ENCODE data around the gene GLIS1. TPM values are rescaled to one million over a fixed set of nuclear protein-coding genes. Genes with fewer than 3 reads are reported as not detected.

Gene GLIS1
- total RNA-seq, 1 donor: 2.9 TPM

DNA sequence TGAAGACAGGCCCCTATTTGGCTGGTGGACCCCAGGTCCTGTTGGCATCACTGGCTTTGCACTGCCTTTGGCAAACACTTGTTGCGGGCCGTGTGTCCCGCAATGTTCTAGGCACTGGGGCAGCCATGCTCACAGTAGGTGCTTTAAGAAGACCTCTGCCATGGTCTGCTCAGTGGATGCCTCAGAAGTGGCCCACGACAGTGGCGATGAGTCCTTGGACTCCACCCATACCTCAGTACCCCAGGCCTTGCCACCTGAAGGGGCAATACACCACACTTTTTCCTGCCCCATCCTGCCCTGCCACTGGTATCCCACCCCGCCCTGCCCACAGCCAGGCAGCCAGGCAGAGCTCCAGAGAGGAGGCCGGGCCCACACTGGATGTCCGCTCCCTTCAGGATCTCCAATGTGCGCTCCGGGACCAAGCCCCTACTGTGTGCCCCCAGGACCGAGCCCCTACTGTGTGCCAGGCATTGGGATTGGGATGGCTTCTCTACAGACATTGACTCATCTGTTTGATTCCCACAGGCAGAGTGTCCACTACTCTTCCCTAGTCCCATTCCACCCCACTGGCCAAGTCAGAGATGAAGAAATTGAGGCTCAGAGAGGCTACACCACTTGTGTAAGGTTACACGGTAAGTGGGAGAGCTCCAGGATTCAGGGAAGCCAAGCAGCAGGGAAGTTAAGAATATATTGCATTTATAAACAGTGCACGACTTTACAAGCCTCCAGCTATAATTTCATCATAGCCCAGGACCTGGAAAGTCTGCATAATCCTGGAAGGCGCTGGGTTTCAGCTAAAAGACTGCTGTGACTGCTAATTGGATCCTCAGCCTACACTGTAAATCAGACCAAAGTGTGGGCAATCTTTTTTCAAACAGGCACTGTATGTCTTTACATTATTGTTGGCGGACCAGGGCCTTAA, 178.1 kb downstream of the GLIS1 start:
- Histone ChIP-seq H3K36me3 (ENCODE audit: insufficient read depth, low read length) (no peaks in the 10 kb centered on the region), H3K4me3 (ENCODE audit: insufficient read depth, low read length) (no peak overlapping the region), H3K27ac (ENCODE audit: low read depth, low read length) (no peak overlapping the region), H3K27me3 (ENCODE audit: insufficient read depth, low read length) (peaks cover 2% of the 10 kb centered on the region), H3K79me2 (ENCODE audit: insufficient read depth, low read length) (no peaks in the 10 kb centered on the region), H4K20me1 (ENCODE audit: insufficient read depth, low read length) (peaks cover 64% of the 10 kb centered on the region), H2AFZ (ENCODE audit: low read length) (no peak overlapping the region), H3K4me2 (ENCODE audit: insufficient read depth, low read length) (no peak overlapping the region), H3K9me3 (ENCODE audit: low read depth, low read length) (no peaks in the 10 kb centered on the region), H3K4me1 (ENCODE audit: insufficient read depth, low read length) (no peaks in the 10 kb centered on the region)
- TF ChIP-seq, protein P1, sequence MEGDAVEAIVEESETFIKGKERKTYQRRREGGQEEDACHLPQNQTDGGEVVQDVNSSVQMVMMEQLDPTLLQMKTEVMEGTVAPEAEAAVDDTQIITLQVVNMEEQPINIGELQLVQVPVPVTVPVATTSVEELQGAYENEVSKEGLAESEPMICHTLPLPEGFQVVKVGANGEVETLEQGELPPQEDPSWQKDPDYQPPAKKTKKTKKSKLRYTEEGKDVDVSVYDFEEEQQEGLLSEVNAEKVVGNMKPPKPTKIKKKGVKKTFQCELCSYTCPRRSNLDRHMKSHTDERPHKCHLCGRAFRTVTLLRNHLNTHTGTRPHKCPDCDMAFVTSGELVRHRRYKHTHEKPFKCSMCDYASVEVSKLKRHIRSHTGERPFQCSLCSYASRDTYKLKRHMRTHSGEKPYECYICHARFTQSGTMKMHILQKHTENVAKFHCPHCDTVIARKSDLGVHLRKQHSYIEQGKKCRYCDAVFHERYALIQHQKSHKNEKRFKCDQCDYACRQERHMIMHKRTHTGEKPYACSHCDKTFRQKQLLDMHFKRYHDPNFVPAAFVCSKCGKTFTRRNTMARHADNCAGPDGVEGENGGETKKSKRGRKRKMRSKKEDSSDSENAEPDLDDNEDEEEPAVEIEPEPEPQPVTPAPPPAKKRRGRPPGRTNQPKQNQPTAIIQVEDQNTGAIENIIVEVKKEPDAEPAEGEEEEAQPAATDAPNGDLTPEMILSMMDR (IDR thresholded peaks at IDR 0.05; ENCODE audit: extremely low read depth, low read depth, low read length): no peak
- DNase-seq (ENCODE audit: insufficient read length, low spot score, missing footprints): no peak

DNA sequence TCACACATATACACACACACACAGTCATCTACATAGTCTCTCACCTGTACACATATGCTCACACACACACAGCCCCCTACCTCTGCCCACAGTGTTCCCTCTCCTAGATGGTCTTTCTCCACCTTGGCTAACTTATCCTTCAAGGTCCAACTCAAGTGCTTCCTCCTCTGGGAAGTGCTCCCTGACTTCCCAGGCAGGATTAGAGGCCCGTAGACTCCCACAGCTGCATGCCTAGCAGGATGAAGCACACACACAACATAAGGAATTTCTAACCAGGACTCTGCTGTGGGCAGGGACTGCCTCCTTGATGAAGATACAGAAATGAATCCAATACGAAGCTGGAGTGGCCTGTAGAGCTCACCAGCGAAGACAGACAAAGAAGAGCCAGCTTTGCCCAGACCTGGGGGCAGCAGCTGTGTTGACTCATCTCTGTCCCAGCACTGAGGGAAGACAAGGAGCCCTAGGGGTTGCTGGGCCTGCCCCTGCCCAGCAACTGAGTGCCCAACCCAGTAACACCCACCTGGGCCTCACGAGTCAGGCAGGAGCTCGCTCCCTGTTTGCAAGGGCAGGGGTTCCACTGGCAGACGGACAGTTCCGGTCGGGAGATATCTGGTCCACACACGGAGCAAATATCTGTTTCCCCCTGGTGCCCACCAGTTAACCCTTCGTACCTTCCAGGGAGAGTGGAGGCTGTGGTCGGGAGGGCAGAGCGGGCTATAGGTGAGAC, 178.9 kb downstream of the GLIS1 start:
- DNase-seq (ENCODE audit: insufficient read length, low spot score, missing footprints): no peak
- Histone ChIP-seq H3K4me1 (ENCODE audit: insufficient read depth, low read length) (no peaks in the 10 kb centered on the region), H3K4me3 (ENCODE audit: insufficient read depth, low read length) (no peak overlapping the region), H4K20me1 (ENCODE audit: insufficient read depth, low read length) (peaks cover 67% of the 10 kb centered on the region), H3K36me3 (ENCODE audit: insufficient read depth, low read length) (no peaks in the 10 kb centered on the region), H2AFZ (ENCODE audit: low read length) (no peak overlapping the region), H3K4me2 (ENCODE audit: insufficient read depth, low read length) (no peak overlapping the region), H3K9me3 (ENCODE audit: low read depth, low read length) (no peaks in the 10 kb centered on the region), H3K27me3 (ENCODE audit: insufficient read depth, low read length) (peaks cover 2% of the 10 kb centered on the region), H3K79me2 (ENCODE audit: insufficient read depth, low read length) (no peaks in the 10 kb centered on the region), H3K27ac (ENCODE audit: low read depth, low read length) (no peak overlapping the region)
- TF ChIP-seq, protein P1 (IDR thresholded peaks at IDR 0.05; ENCODE audit: extremely low read depth, low read depth, low read length): no peak

DNA sequence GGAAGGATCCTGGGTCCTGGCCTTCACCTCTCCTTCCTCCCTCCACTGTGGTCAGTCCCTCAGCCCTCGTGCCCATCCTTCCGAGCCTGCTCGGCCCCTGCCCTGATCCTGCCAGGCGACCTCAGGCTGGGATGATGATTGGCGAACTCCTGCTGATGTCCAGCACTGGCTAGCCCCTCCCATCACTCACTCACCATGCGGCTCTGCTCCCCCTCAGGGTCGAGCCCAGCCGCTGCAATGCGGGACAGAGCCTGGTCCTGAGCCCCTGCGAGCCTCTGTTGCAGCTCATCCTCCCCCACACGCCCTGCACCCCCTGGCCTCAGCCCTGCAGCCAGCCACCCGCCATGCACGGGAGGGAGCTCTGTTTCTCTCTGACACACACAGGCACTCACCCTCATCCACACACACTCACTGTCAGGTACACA, 179.6 kb downstream of the GLIS1 start:
- peaks cover 2% of the 10 kb centered on the region for H3K27me3 ChIP-seq (ENCODE audit: insufficient read depth, low read length)
- TF ChIP-seq, protein P1 (IDR thresholded peaks at IDR 0.05; ENCODE audit: extremely low read depth, low read depth, low read length): no peak
- H2AFZ ChIP-seq (ENCODE audit: low read length): no peak overlapping the region
- no peak overlapping the region for H3K4me3 ChIP-seq (ENCODE audit: insufficient read depth, low read length)
- H3K27ac ChIP-seq (ENCODE audit: low read depth, low read length): no peak overlapping the region
- DNase-seq (ENCODE audit: insufficient read length, low spot score, missing footprints): no peak
- H3K9me3 ChIP-seq (ENCODE audit: low read depth, low read length): no peaks in the 10 kb centered on the region
- H3K36me3 ChIP-seq (ENCODE audit: insufficient read depth, low read length): no peaks in the 10 kb centered on the region
- H3K79me2 ChIP-seq (ENCODE audit: insufficient read depth, low read length): no peaks in the 10 kb centered on the region
- peaks cover 70% of the 10 kb centered on the region for H4K20me1 ChIP-seq (ENCODE audit: insufficient read depth, low read length)
- no peak overlapping the region for H3K4me2 ChIP-seq (ENCODE audit: insufficient read depth, low read length)
- H3K4me1 ChIP-seq (ENCODE audit: insufficient read depth, low read length): no peaks in the 10 kb centered on the region

Measured in osteoblast (primary cell).